Effector memory CD4-positive, alpha-beta T cell (primary cell): ENCODE data around the gene PDE1C.

Experiments
- DNase-seq, 3 donors: peaks; one replicate each; pipeline ENCODE4 v3.0.0-alpha.2; 2020
- H3K27ac ChIP-seq: 2 replicates; pipeline ENCODE4 v1.7.0; 2013; ENCODE audit warnings: mild to moderate bottlenecking, low read length, moderate library complexity; ENCODE audit not compliant: insufficient read depth, poor library complexity, severe bottlenecking
- H3K27me3 ChIP-seq: replicated peaks from 2 replicates; pipeline ENCODE4 v1.7.0; 2013; ENCODE audit warnings: mild to moderate bottlenecking, low read length; ENCODE audit not compliant: insufficient read depth, control insufficient read depth, poor library complexity, severe bottlenecking
- H3K36me3 ChIP-seq: 2 replicates; pipeline ENCODE4 v1.7.0; 2013; ENCODE audit warnings: mild to moderate bottlenecking, low read length, moderate library complexity; ENCODE audit not compliant: control insufficient read depth, insufficient read depth
- H3K4me1 ChIP-seq: 2 replicates; pipeline ENCODE4 v1.7.0; 2013; ENCODE audit warnings: low read length, mild to moderate bottlenecking; ENCODE audit not compliant: control insufficient read depth, insufficient read depth, poor library complexity, severe bottlenecking
- H3K4me3 ChIP-seq: 2 replicates; pipeline ENCODE4 v1.7.0; 2013; ENCODE audit warnings: low read length, low read depth, mild to moderate bottlenecking; ENCODE audit not compliant: insufficient read depth, poor library complexity, severe bottlenecking
- H3K9me3 ChIP-seq: 2 replicates; pipeline ENCODE4 v1.7.0; 2013; ENCODE audit warnings: mild to moderate bottlenecking, low read length, moderate library complexity; ENCODE audit not compliant: control insufficient read depth

Gene PDE1C

GRCh38 chr7:32094516-32094915, 24.3 kb upstream of the PDE1C start:
- no peak for DNase-seq
- Histone ChIP-seq H3K27ac (no peak overlapping the region), H3K4me3 (no peak overlapping the region), H3K4me1 (no peaks in the 10 kb centered on the region), H3K36me3 (no peaks in the 10 kb centered on the region), H3K27me3 (no peaks in the 10 kb centered on the region), H3K9me3 (no peaks in the 10 kb centered on the region)

DNA sequence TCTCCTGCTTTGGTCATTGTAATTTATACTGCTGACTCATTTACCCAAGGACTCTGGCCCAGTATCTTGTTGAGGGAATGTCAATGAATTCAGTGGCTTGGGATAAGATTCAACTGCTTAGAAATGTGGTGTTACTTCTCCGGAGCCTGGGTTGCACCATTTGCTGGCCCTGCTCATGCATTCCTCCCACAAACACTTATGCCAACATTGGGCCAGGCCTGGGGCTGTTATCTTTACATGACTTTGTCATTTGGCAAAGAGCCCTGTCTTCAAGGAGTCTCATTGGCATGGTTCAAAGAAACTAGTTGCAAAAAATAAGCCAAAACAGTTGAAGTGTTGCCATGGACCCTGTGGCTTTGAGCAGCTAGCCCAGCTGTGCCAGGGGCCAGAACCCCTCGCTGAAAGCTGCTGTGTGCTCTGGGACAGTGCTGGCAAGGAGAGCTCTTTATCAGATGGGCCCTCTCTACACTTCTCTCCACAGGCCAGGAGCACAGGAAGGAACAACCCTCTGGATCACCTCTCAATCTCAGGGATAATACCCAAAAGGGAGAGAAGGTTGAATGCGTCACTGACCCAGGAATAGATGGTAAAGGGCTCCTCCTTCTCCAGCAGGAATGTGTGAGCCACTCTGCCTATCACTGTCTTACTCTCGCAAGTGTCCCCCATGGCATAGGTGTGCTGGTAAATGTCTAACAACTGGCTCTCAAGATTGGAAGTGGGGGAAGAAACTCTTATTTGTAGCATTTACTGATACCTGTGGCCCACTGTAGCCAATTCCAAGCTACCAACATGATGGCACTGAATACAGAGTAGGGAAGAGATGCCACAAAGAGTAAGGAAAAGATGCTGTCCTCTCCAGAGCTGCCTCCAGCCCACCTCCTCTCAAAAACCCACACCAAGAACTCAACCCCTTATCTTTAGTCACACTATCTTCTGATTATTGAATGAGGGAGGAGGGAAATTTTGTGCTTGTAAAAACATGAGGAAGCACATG, 23.5 kb upstream of the PDE1C start:
- DNase-seq: no peak
- H3K4me1 ChIP-seq: no peaks in the 10 kb centered on the region
- H3K36me3 ChIP-seq: no peaks in the 10 kb centered on the region
- H3K27ac ChIP-seq: no peak overlapping the region
- no peak overlapping the region for H3K4me3 ChIP-seq
- no peaks in the 10 kb centered on the region for H3K27me3 ChIP-seq
- H3K9me3 ChIP-seq: no peaks in the 10 kb centered on the region

DNA sequence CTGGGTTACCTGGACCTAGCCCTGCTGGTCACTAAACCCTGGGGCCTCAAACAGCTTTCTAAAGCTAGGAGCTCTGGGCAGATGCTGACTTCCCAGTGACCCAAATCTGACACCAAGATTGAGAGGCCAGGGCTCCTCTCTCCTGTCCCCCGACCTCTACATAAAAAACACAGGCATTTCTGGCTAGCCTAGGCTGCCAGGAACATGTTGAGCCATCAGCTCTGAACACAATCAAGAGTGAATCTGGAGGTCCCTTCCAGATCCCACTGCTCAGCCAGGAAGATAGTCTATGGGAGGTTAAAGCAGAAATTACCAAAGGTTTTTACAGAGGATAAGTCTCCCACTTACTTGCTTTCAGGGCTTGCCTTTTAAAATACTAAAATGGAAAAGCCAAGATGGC, 22.1 kb upstream of the PDE1C start:
- no peaks in the 10 kb centered on the region for H3K9me3 ChIP-seq
- no peaks in the 10 kb centered on the region for H3K27me3 ChIP-seq
- H3K27ac ChIP-seq: no peak overlapping the region
- no peak for DNase-seq
- H3K4me1 ChIP-seq: no peaks in the 10 kb centered on the region
- no peaks in the 10 kb centered on the region for H3K36me3 ChIP-seq
- no peak overlapping the region for H3K4me3 ChIP-seq

- no peaks in the 10 kb centered on the region for H3K36me3 ChIP-seq
- no peaks in the 10 kb centered on the region for H3K4me1 ChIP-seq
- H3K27me3 ChIP-seq: no peaks in the 10 kb centered on the region
- H3K27ac ChIP-seq: no peak overlapping the region
- no peak for DNase-seq
- H3K9me3 ChIP-seq: no peaks in the 10 kb centered on the region
- H3K4me3 ChIP-seq: no peak overlapping the region
Measured at GRCh38 chr7:32091608-32092210, 21.5 kb upstream of the PDE1C start.

- no peak overlapping the region for H3K27ac ChIP-seq
- H3K4me3 ChIP-seq: no peak overlapping the region
- H3K4me1 ChIP-seq: no peaks in the 10 kb centered on the region
- no peaks in the 10 kb centered on the region for H3K27me3 ChIP-seq
- H3K9me3 ChIP-seq: no peaks in the 10 kb centered on the region
- no peak for DNase-seq
- no peaks in the 10 kb centered on the region for H3K36me3 ChIP-seq
Measured at GRCh38 chr7:32089678-32090077, 19.5 kb upstream of the PDE1C start.

- DNase-seq: no peak
- no peaks in the 10 kb centered on the region for H3K9me3 ChIP-seq
- H3K27ac ChIP-seq: no peak overlapping the region
- H3K4me1 ChIP-seq: no peaks in the 10 kb centered on the region
- no peak overlapping the region for H3K4me3 ChIP-seq
- H3K27me3 ChIP-seq: no peaks in the 10 kb centered on the region
- no peaks in the 10 kb centered on the region for H3K36me3 ChIP-seq
Measured at GRCh38 chr7:32089256-32089655, 19.0 kb upstream of the PDE1C start.

- Histone ChIP-seq H3K9me3 (no peaks in the 10 kb centered on the region), H3K4me3 (no peak overlapping the region), H3K27ac (no peak overlapping the region), H3K36me3 (no peaks in the 10 kb centered on the region), H3K27me3 (no peaks in the 10 kb centered on the region), H3K4me1 (no peaks in the 10 kb centered on the region)
- DNase-seq: no peak
Measured at GRCh38 chr7:32088451-32088881, 18.3 kb upstream of the PDE1C start.

- Histone ChIP-seq H3K4me3 (no peak overlapping the region), H3K9me3 (no peaks in the 10 kb centered on the region), H3K27me3 (no peaks in the 10 kb centered on the region), H3K36me3 (no peaks in the 10 kb centered on the region), H3K27ac (no peak overlapping the region), H3K4me1 (no peaks in the 10 kb centered on the region)
- DNase-seq: no peak
Measured at GRCh38 chr7:32079510-32079909, 9.3 kb upstream of the PDE1C start.

- Histone ChIP-seq H3K4me1 (no peaks in the 10 kb centered on the region), H3K9me3 (no peaks in the 10 kb centered on the region), H3K27ac (no peak overlapping the region), H3K4me3 (no peak overlapping the region), H3K27me3 (no peaks in the 10 kb centered on the region), H3K36me3 (no peaks in the 10 kb centered on the region)
- DNase-seq: no peak
Measured at GRCh38 chr7:32078824-32079223, 8.6 kb upstream of the PDE1C start.

GRCh38 chr7:32077806-32078205, 7.6 kb upstream of the PDE1C start:
- H3K9me3 ChIP-seq: no peaks in the 10 kb centered on the region
- H3K27ac ChIP-seq: no peak overlapping the region
- H3K4me3 ChIP-seq: no peak overlapping the region

More at GRCh38 chr7:32077806-32078205, 7.6 kb upstream of the PDE1C start:
- H3K27me3 ChIP-seq: no peaks in the 10 kb centered on the region
- H3K36me3 ChIP-seq: no peaks in the 10 kb centered on the region
- H3K4me1 ChIP-seq: no peaks in the 10 kb centered on the region
- DNase-seq: no peak
